Endothelial cell (in vitro differentiated cells): ENCODE data around the gene PRR7. TPM values are rescaled to one million over a fixed set of nuclear protein-coding genes. Genes with fewer than 3 reads are reported as not detected.

ENCODE experiments used
- DNase-seq: peaks from one replicate; pipeline ENCODE4 v3.0.0; 2021; ENCODE audit warnings: low spot score
- H3K27ac Mint-ChIP-seq: one replicate; pipeline ENCODE4 v1.8.0; 2021; ENCODE audit warnings: mixed read lengths, inconsistent platforms; ENCODE audit not compliant: unreplicated experiment
- H3K27me3 Mint-ChIP-seq: one replicate; pipeline ENCODE4 v1.8.0; 2021; ENCODE audit warnings: mild to moderate bottlenecking, moderate library complexity, mixed read lengths, inconsistent platforms; ENCODE audit not compliant: unreplicated experiment
- H3K36me3 Mint-ChIP-seq: one replicate; pipeline ENCODE4 v1.8.0; 2021; ENCODE audit warnings: mild to moderate bottlenecking, low read depth, mixed read lengths, inconsistent platforms; ENCODE audit not compliant: unreplicated experiment
- H3K4me1 Mint-ChIP-seq: one replicate; pipeline ENCODE4 v1.8.0; 2021; ENCODE audit warnings: mild to moderate bottlenecking, mixed read lengths, inconsistent platforms; ENCODE audit not compliant: unreplicated experiment
- H3K4me3 Mint-ChIP-seq: one replicate; pipeline ENCODE4 v1.8.0; 2021; ENCODE audit warnings: mild to moderate bottlenecking, mixed read lengths, inconsistent platforms; ENCODE audit not compliant: unreplicated experiment
- H3K9me3 Mint-ChIP-seq: one replicate; pipeline ENCODE4 v1.8.0; 2021; ENCODE audit warnings: mixed read lengths, inconsistent platforms; ENCODE audit not compliant: unreplicated experiment
- total RNA-seq: library from RNA; stranded (reverse); fragmentation: NEBNext Ultra II Directional; extraction: Animal tissue kit (Norgen Biotek cat#: 25700); gene quantifications from one replicate; pipeline ENCODE4 v1.2.1, GENCODE V29; 2021; ENCODE audit not compliant: unreplicated experiment
- TF ChIP-seq, protein P1 (sequence below): fragments of 200-600 bp; sonication (generic); IDR thresholded peaks from one replicate; pipeline ENCODE4 v1.5.0; 2021; ENCODE audit warnings: antibody characterized with exemption; ENCODE audit not compliant: unreplicated experiment

PRR7 gene
- total RNA-seq, 1 donor from 2014 or later = 0.97 TPM

- H3K36me3 Mint-ChIP-seq = peaks cover 3% of the 10 kb centered on the region
- TF ChIP-seq, protein P1, sequence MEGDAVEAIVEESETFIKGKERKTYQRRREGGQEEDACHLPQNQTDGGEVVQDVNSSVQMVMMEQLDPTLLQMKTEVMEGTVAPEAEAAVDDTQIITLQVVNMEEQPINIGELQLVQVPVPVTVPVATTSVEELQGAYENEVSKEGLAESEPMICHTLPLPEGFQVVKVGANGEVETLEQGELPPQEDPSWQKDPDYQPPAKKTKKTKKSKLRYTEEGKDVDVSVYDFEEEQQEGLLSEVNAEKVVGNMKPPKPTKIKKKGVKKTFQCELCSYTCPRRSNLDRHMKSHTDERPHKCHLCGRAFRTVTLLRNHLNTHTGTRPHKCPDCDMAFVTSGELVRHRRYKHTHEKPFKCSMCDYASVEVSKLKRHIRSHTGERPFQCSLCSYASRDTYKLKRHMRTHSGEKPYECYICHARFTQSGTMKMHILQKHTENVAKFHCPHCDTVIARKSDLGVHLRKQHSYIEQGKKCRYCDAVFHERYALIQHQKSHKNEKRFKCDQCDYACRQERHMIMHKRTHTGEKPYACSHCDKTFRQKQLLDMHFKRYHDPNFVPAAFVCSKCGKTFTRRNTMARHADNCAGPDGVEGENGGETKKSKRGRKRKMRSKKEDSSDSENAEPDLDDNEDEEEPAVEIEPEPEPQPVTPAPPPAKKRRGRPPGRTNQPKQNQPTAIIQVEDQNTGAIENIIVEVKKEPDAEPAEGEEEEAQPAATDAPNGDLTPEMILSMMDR = no peak
- H3K4me3 Mint-ChIP-seq = no peak overlapping the region
- no peak overlapping the region for H3K27ac Mint-ChIP-seq
- no peaks in the 10 kb centered on the region for H3K9me3 Mint-ChIP-seq
- no peak for DNase-seq
- H3K27me3 Mint-ChIP-seq = peaks cover 10% of the 10 kb centered on the region
- H3K4me1 Mint-ChIP-seq = peaks cover 11% of the 10 kb centered on the region
These were observed 15.1 kb upstream of the PRR7 start for GRCh38 chr5:177431317-177432142.

- H3K4me3 Mint-ChIP-seq = no peak overlapping the region
- peaks cover 11% of the 10 kb centered on the region for H3K36me3 Mint-ChIP-seq
- H3K9me3 Mint-ChIP-seq = no peaks in the 10 kb centered on the region
- H3K4me1 Mint-ChIP-seq = peaks cover 10% of the 10 kb centered on the region
- TF ChIP-seq, protein P1 = no peak
- DNase-seq = no peak
- H3K27me3 Mint-ChIP-seq = peaks cover 8% of the 10 kb centered on the region
- no peak overlapping the region for H3K27ac Mint-ChIP-seq
These were observed 14.3 kb upstream of the PRR7 start for GRCh38 chr5:177432143-177432838.

DNA sequence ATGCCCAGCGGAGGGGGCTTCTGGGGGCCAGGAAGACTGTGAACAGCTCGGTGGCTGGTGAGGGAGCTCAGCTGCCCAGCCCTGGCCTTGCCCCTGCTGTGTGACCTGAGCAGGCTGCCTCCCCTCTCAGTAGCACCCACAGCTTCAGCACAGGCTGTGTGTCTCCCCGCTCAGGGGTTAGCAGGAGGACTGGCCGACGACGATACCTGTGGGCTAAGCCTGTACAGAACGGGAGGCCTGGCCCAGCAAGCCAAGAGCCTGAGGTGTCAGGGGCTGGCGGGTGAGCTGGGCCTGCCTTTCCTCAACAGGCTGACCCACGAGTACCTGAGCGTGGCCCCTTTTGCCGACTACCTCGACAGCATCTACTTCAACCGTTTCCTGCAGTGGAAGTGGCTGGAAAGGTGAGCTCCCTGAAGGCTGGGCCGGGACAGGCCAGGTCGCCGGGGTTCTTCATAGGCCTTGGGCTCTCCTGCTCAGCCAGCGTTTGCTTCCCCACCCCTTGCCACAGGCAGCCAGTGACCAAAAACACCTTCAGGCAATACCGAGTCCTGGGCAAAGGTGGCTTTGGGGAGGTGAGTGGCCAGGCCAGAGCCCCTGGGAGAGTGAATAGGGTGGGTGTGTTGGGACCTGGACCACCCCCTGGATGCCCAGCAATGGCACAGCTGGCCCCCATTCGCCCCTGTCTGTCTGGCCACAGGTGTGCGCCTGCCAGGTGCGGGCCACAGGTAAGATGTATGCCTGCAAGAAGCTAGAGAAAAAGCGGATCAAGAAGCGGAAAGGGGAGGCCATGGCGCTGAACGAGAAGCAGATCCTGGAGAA is 13.6 kb upstream of the PRR7 start:
- H3K4me1 Mint-ChIP-seq = peaks cover 6% of the 10 kb centered on the region
- peaks cover 16% of the 10 kb centered on the region for H3K36me3 Mint-ChIP-seq
- H3K27me3 Mint-ChIP-seq = peaks cover 8% of the 10 kb centered on the region
- no peak overlapping the region for H3K27ac Mint-ChIP-seq
- TF ChIP-seq, protein P1 = no peak
- H3K9me3 Mint-ChIP-seq = no peaks in the 10 kb centered on the region
- H3K4me3 Mint-ChIP-seq = no peak overlapping the region
- no peak for DNase-seq

DNA sequence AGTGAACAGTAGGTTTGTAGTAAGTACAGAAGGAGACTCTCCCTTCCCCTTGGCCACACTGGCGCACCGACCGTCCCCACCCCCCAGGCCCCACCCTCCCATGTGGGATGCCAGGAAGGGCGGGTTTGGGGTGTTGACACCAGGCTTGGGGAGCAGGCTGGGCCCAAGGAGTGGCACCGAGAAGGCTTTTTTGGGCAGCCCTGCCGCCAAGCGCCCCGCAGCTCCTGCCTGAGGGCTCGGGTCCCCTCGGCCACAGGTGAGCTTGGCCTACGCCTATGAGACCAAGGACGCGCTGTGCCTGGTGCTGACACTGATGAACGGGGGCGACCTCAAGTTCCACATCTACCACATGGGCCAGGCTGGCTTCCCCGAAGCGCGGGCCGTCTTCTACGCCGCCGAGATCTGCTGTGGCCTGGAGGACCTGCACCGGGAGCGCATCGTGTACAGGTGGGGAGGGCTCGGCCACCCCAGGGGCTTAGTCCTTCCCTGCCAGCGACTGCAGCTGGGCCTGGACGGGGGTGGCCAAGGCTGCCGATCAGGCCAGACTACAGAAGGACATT is 12.9 kb upstream of the PRR7 start:
- H3K4me1 Mint-ChIP-seq = peaks cover 6% of the 10 kb centered on the region
- no peak overlapping the region for H3K27ac Mint-ChIP-seq
- no peak overlapping the region for H3K4me3 Mint-ChIP-seq
- peaks cover 17% of the 10 kb centered on the region for H3K36me3 Mint-ChIP-seq
- DNase-seq = no peak
- peaks cover 13% of the 10 kb centered on the region for H3K27me3 Mint-ChIP-seq
- TF ChIP-seq, protein P1 = no peak
- no peaks in the 10 kb centered on the region for H3K9me3 Mint-ChIP-seq
